ENCODE data around the gene PARP15. TPM values are rescaled to one million over a fixed set of nuclear protein-coding genes. Genes with fewer than 3 reads are reported as not detected.

PARP15 gene
- total RNA-seq, 1 donor from 2014 or later: 0.27 TPM

- Mint-ChIP-seq H3K4me1 (no peaks in the 10 kb centered on the region), H3K4me3 (no peak overlapping the region)
- no peak for DNase-seq (ENCODE audit: low spot score in 2 of 2, unreplicated experiment in 2 of 2)
These were observed 83.0 kb downstream of the PARP15 start for GRCh38 chr3:122660297-122660974.

DNA sequence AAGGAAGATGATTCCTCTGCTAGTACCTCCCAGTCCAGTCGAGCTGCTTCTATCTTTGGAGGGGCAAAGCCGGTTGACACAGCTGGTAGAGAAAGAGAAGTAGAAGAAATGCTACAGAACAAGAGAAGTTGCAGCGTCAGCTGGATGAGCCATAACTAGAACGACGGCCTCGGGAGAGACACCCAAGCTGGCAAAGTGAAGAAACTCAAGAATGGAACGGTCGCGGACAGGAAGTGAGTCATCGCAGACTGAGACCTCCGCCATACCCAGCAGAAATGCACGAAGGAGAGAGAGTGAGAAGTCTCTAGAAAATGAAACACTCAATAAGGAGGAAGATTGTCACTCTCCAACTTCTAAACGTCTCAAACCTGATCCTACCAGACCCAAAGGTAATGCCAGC, 84.2 kb downstream of the PARP15 start:
- peaks cover 13% of the 10 kb centered on the region for H3K9me3 Mint-ChIP-seq
- H3K27ac Mint-ChIP-seq: no peak overlapping the region
- peaks cover 29% of the 10 kb centered on the region for H3K27me3 Mint-ChIP-seq (ENCODE audit: low read depth)
- no peak for DNase-seq (ENCODE audit: low spot score in 2 of 2, unreplicated experiment in 2 of 2)
- TF ChIP-seq CTCF (IDR thresholded peaks at IDR 0.05; ENCODE audit: unreplicated experiment): no peak
- no peak overlapping the region for H3K4me3 Mint-ChIP-seq
- H3K36me3 Mint-ChIP-seq: no peaks in the 10 kb centered on the region
- no peaks in the 10 kb centered on the region for H3K4me1 Mint-ChIP-seq

More at GRCh38 chr3:122660297-122660974, 83.0 kb downstream of the PARP15 start:
- peaks cover 36% of the 10 kb centered on the region for H3K27me3 Mint-ChIP-seq (ENCODE audit: low read depth)
- TF ChIP-seq CTCF (IDR thresholded peaks at IDR 0.05; ENCODE audit: unreplicated experiment): no peak
- no peaks in the 10 kb centered on the region for H3K36me3 Mint-ChIP-seq
- H3K27ac Mint-ChIP-seq: no peak overlapping the region
- peaks cover 13% of the 10 kb centered on the region for H3K9me3 Mint-ChIP-seq

GRCh38 chr3:122662505-122662904, 85.1 kb downstream of the PARP15 start:
- no peak overlapping the region for H3K4me3 Mint-ChIP-seq
- H3K27ac Mint-ChIP-seq: no peak overlapping the region
- H3K36me3 Mint-ChIP-seq: no peaks in the 10 kb centered on the region
- no peaks in the 10 kb centered on the region for H3K4me1 Mint-ChIP-seq
- H3K9me3 Mint-ChIP-seq: peaks cover 13% of the 10 kb centered on the region
- no peak for DNase-seq (ENCODE audit: low spot score in 2 of 2, unreplicated experiment in 2 of 2)
- TF ChIP-seq CTCF (IDR thresholded peaks at IDR 0.05; ENCODE audit: unreplicated experiment): no peak
- peaks cover 26% of the 10 kb centered on the region for H3K27me3 Mint-ChIP-seq (ENCODE audit: low read depth)

GRCh38 chr3:122665226-122665786, 87.9 kb downstream of the PARP15 start:
- Mint-ChIP-seq H3K9me3 (peaks cover 18% of the 10 kb centered on the region), H3K4me1 (no peaks in the 10 kb centered on the region), H3K36me3 (no peaks in the 10 kb centered on the region), H3K27me3 (ENCODE audit: low read depth) (peaks cover 18% of the 10 kb centered on the region), H3K4me3 (no peak overlapping the region), H3K27ac (no peak overlapping the region)
- DNase-seq (ENCODE audit: low spot score in 2 of 2, unreplicated experiment in 2 of 2): no peak
- TF ChIP-seq CTCF (IDR thresholded peaks at IDR 0.05; ENCODE audit: unreplicated experiment): no peak

- Mint-ChIP-seq H3K27me3 (ENCODE audit: low read depth) (peaks cover 12% of the 10 kb centered on the region), H3K4me3 (no peak overlapping the region), H3K27ac (no peak overlapping the region), H3K4me1 (no peaks in the 10 kb centered on the region), H3K36me3 (no peaks in the 10 kb centered on the region), H3K9me3 (peaks cover 12% of the 10 kb centered on the region)
- TF ChIP-seq CTCF (IDR thresholded peaks at IDR 0.05; ENCODE audit: unreplicated experiment): no peak
- no peak for DNase-seq (ENCODE audit: low spot score in 2 of 2, unreplicated experiment in 2 of 2)
These were observed 88.4 kb downstream of the PARP15 start for GRCh38 chr3:122665881-122666280.
